BLaER1 treated with 17β-estradiol and CSF1 and Interleukin-3, amounts not matched to agents 10 nM and 100 nM (cell line): Measurements from ENCODE around the gene RAB6A.

Experiments
- H3K27ac ChIP-seq, 11 experiments: shearing (Covaris generic); formaldehyde crosslinking; 2 replicates each; pipeline ENCODE4 v1.8.1; 2022
- H3K27me3 ChIP-seq, 11 experiments: shearing (Covaris generic); formaldehyde crosslinking; 2 replicates each; pipeline ENCODE4 v1.8.1; 2022
- H3K36me3 ChIP-seq, 11 experiments: shearing (Covaris generic); formaldehyde crosslinking; 2 replicates each; pipeline ENCODE4 v1.8.1; 2022
- H3K4me1 ChIP-seq, 10 experiments: shearing (Covaris generic); formaldehyde crosslinking; 2 replicates each; pipeline ENCODE4 v1.8.1; 2022
- H3K4me2 ChIP-seq, 11 experiments: shearing (Covaris generic); formaldehyde crosslinking; 2 replicates each; pipeline ENCODE4 v1.8.1; 2022
- H3K4me3 ChIP-seq, 10 experiments: shearing (Covaris generic); formaldehyde crosslinking; 2 replicates each; pipeline ENCODE4 v1.8.1; 2022
- H3K9ac ChIP-seq, 11 experiments: shearing (Covaris generic); formaldehyde crosslinking; 2 replicates each; pipeline ENCODE4 v1.8.1; 2022
- H3K9me3 ChIP-seq, 11 experiments: shearing (Covaris generic); formaldehyde crosslinking; replicated peaks in 1 of 11; 2 replicates each; pipeline ENCODE4 v1.8.1; 2022
- H4K20me1 ChIP-seq, 11 experiments: shearing (Covaris generic); formaldehyde crosslinking; 2 replicates each; pipeline ENCODE4 v1.8.1; 2022
- Cebpa-rat ChIP-seq, 11 experiments: shearing (Covaris generic); IDR thresholded peaks; 2 replicates each; pipeline ENCODE4 v1.8.1; 2022

Gene RAB6A

GRCh38 chr11:73651661-73652045 lies 109.2 kb downstream of the RAB6A start:
- no peaks in the 10 kb centered on the region for H4K20me1 ChIP-seq
- H3K27ac ChIP-seq: no peak overlapping the region
- no peaks in the 10 kb centered on the region for H3K36me3 ChIP-seq
- no peak for TF ChIP-seq Cebpa-rat (IDR thresholded peaks at IDR 0.05)
- no peaks in the 10 kb centered on the region for H3K27me3 ChIP-seq
- H3K9ac ChIP-seq: no peak overlapping the region
- no peak overlapping the region for H3K4me3 ChIP-seq
- peaks cover 18 to 26% (median 24%) of the 10 kb centered on the region in 10 experiments for H3K4me1 ChIP-seq
- H3K9me3 ChIP-seq: no peaks in the 10 kb centered on the region
- no peak overlapping the region for H3K4me2 ChIP-seq

- H3K36me3 ChIP-seq: no peaks in the 10 kb centered on the region
Observed at GRCh38 chr11:73651252-73651651, 109.6 kb downstream of the RAB6A start.

GRCh38 chr11:73650400-73650799 lies 110.5 kb downstream of the RAB6A start:
- peaks cover 18 to 35% (median 26%) of the 10 kb centered on the region in 10 experiments for H3K4me1 ChIP-seq
- TF ChIP-seq Cebpa-rat (IDR thresholded peaks at IDR 0.05): no peak
- H3K27ac ChIP-seq: no peak overlapping the region

More at GRCh38 chr11:73651252-73651651, 109.6 kb downstream of the RAB6A start:
- Histone ChIP-seq H3K4me1 (peaks cover 18 to 29% (median 24%) of the 10 kb centered on the region in 10 experiments), H3K4me3 (no peak overlapping the region), H3K27me3 (no peaks in the 10 kb centered on the region), H4K20me1 (no peaks in the 10 kb centered on the region), H3K27ac (no peak overlapping the region), H3K9me3 (no peaks in the 10 kb centered on the region), H3K4me2 (no peak overlapping the region), H3K9ac (no peak overlapping the region)
- TF ChIP-seq Cebpa-rat (IDR thresholded peaks at IDR 0.05): no peak

DNA sequence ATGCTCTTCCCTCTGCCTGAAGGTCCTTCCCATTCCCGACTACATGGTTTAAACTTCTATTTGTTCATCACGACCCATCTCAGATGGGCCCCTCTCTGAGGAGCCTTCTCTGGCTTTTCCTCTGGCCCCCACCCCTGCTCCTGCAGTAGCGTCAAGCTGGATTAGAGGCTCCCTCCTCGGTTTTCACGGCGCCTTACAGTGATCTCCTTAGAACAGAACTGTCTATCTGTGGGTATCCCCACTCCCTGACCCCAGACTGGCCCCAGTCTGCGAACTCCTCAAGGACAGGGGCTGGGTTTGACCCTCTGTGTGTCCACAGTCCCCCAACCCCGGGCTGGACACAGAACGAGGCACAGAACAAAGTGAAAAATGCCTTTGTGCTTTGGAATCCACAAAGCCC lies 111.7 kb downstream of the RAB6A start:
- no peaks in the 10 kb centered on the region for H3K36me3 ChIP-seq
- peak overlapping the region; percentile 48 to 96 (median 69); a peak in 21 of 22 replicates for H3K4me2 ChIP-seq
- H3K9ac ChIP-seq: 0 out of 22 replicates have a peak overlapping the region, but pooled peaks of 1 of the 11 experiments have one; percentile 12
- peaks cover 18 to 40% (median 28%) of the 10 kb centered on the region in 10 experiments for H3K4me1 ChIP-seq
- no peak overlapping the region for H3K27ac ChIP-seq
- H3K9me3 ChIP-seq: no peaks in the 10 kb centered on the region
- TF ChIP-seq Cebpa-rat (IDR thresholded peaks at IDR 0.05): no peak
- H4K20me1 ChIP-seq: no peaks in the 10 kb centered on the region
- H3K27me3 ChIP-seq: no peaks in the 10 kb centered on the region
- no peak overlapping the region for H3K4me3 ChIP-seq

More at GRCh38 chr11:73650400-73650799, 110.5 kb downstream of the RAB6A start:
- Histone ChIP-seq H4K20me1 (no peaks in the 10 kb centered on the region), H3K9ac (no peak overlapping the region), H3K9me3 (no peaks in the 10 kb centered on the region), H3K4me3 (no peak overlapping the region), H3K4me2 (no peak overlapping the region), H3K27me3 (no peaks in the 10 kb centered on the region), H3K36me3 (no peaks in the 10 kb centered on the region)

- Histone ChIP-seq H3K27ac (peak overlapping the region in 1 of 11 experiments; percentile 11; a peak in 3 of 22 replicates), H3K4me2 (peak overlapping the region; percentile 48 to 96 (median 69)), H4K20me1 (no peaks in the 10 kb centered on the region), H3K9ac (peak overlapping the region in 3 of 11 experiments; percentile 8 to 35 (median 12); a peak in 1 of 22 replicates), H3K36me3 (no peaks in the 10 kb centered on the region), H3K9me3 (no peaks in the 10 kb centered on the region), H3K4me1 (peaks cover 18 to 40% (median 28%) of the 10 kb centered on the region in 10 experiments), H3K27me3 (no peaks in the 10 kb centered on the region), H3K4me3 (no peak overlapping the region)
- no peak for TF ChIP-seq Cebpa-rat (IDR thresholded peaks at IDR 0.05)
Observed at GRCh38 chr11:73648571-73649046, 112.3 kb downstream of the RAB6A start.

DNA sequence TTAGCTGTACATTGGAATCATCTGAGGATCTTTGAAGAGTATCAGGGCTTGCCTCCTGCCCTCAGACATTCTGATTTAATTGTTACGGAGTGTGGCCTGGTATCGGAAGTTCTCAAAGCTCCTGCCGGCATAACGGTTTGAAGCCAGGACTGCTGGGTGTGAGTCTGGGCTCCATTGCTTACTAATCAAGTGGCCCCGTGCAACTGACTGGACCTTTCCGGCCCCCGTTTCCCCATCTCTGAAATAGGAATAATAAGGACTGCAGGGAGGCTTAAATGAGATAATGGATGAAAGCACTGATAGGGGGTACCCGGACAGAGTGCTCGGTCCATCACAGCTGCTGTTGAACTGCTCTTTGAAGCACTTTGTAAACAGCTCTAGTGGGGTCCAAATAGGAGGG lies 112.8 kb downstream of the RAB6A start:
- no peaks in the 10 kb centered on the region for H3K36me3 ChIP-seq
- peak overlapping the region; percentile 48 to 96 (median 75); a peak in 20 of 22 replicates for H3K4me2 ChIP-seq
- no peak for TF ChIP-seq Cebpa-rat (IDR thresholded peaks at IDR 0.05)
- no peak overlapping the region for H3K4me3 ChIP-seq
- H3K9me3 ChIP-seq: no peaks in the 10 kb centered on the region
- no peak overlapping the region for H3K27ac ChIP-seq
- peaks cover 18 to 40% (median 28%) of the 10 kb centered on the region in 10 experiments for H3K4me1 ChIP-seq
- no peak overlapping the region for H3K9ac ChIP-seq
- no peaks in the 10 kb centered on the region for H3K27me3 ChIP-seq
- H4K20me1 ChIP-seq: no peaks in the 10 kb centered on the region

DNA sequence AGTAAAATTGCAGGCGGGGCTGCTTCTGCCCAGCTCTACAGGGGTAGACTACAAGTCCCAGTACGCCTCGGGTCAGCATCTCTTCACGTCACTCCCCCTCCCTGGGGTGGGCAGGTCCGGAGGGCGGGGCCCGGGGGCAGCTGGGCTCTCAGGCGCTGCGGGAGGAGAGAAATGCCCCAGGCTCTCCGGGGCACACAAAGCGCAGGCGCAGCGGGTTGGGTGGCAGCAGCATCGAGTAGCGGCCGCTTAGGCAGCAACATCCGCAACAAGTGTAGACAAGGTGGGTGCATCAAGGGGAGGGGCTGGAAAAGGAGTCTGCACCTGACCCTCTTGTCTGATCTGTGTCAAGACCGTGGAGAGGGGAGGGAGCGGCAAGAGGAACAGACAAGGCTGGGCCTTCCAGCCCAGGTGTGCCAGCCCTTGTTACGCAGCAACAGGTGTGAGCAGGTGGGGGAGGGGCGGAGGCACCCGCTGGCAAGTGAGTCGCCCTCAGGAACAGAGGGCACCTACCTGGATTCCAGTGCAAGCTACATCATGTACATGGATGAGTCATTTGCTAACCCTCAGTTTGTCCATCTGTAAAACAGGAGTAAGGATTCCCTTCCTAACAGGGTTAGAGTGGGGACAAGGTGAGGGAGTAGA lies 113.3 kb downstream of the RAB6A start:
- Histone ChIP-seq H3K9ac (no peak overlapping the region), H4K20me1 (no peaks in the 10 kb centered on the region), H3K27me3 (no peaks in the 10 kb centered on the region), H3K4me1 (peaks cover 18 to 40% (median 28%) of the 10 kb centered on the region in 10 experiments), H3K4me2 (peak overlapping the region; percentile 48 to 96 (median 75)), H3K4me3 (peak overlapping the region in 6 of 10 experiments; percentile 26 to 51 (median 40); a peak in 8 of 20 replicates), H3K27ac (no peak overlapping the region; a peak in 1 of 22 replicates), H3K9me3 (no peaks in the 10 kb centered on the region), H3K36me3 (no peaks in the 10 kb centered on the region)
- TF ChIP-seq Cebpa-rat (IDR thresholded peaks at IDR 0.05): no peak

GRCh38 chr11:73645972-73646631 lies 114.8 kb downstream of the RAB6A start, which contains the start of gene PLEKHB1:
TSS of gene PLEKHB1 (plus strand) at chr11:73646581. CDS start at chr11:73646609, 28 bp downstream.
- no peak within 1 kb of the TSS; a peak in 1 of 20 replicates for H3K4me3 ChIP-seq
- TF ChIP-seq Cebpa-rat (IDR thresholded peaks at IDR 0.05): no peak
- H3K9me3 ChIP-seq: no peaks in the 10 kb centered on the region
- H3K4me1 ChIP-seq: peaks cover 18 to 40% (median 28%) of the 10 kb centered on the region in 10 experiments
- no peaks in the 10 kb centered on the region for H3K36me3 ChIP-seq
- H3K27ac ChIP-seq: no peak within 1 kb of the TSS
- H3K4me2 ChIP-seq: peak within 1 kb of the TSS; percentile 48 to 96 (median 75); a peak in 18 of 22 replicates
- no peaks in the 10 kb centered on the region for H4K20me1 ChIP-seq
- no peaks in the 10 kb centered on the region for H3K27me3 ChIP-seq
- no peak within 1 kb of the TSS for H3K9ac ChIP-seq
